H9 (cell line): Measurements from ENCODE around the gene LOXHD1. TPM values are rescaled to one million over a fixed set of nuclear protein-coding genes. Genes with fewer than 3 reads are reported as not detected.

Source experiments
- DNase-seq: peaks from one replicate; pipeline ENCODE4 v3.0.0-alpha.2; 2017
- H2AFZ ChIP-seq: one replicate; pipeline ENCODE4 v1.6.1; 2013; ENCODE audit warnings: mild to moderate bottlenecking, low read length, control low read depth, moderate library complexity
- H2AK5ac ChIP-seq: 2 replicates; pipeline ENCODE4 v1.6.1; 2013; ENCODE audit warnings: low read length, control low read depth, mixed read lengths; ENCODE audit not compliant: insufficient read length
- H2BK120ac ChIP-seq: one replicate; pipeline ENCODE4 v1.6.1; 2013; ENCODE audit warnings: low read depth, mild to moderate bottlenecking, low read length, control low read depth, inconsistent platforms; ENCODE audit not compliant: poor library complexity, severe bottlenecking
- H2BK12ac ChIP-seq: 2 replicates; pipeline ENCODE4 v1.6.1; 2013; ENCODE audit warnings: low read length, control low read depth, mixed read lengths, low read depth; ENCODE audit not compliant: insufficient read length
- H2BK15ac ChIP-seq: 2 replicates; pipeline ENCODE4 v1.6.1; 2013; ENCODE audit warnings: low read depth, low read length, control low read depth
- H2BK20ac ChIP-seq: one replicate; pipeline ENCODE4 v1.6.1; 2013; ENCODE audit warnings: low read depth, mild to moderate bottlenecking, low read length, control low read depth, inconsistent platforms; ENCODE audit not compliant: poor library complexity, severe bottlenecking
- H2BK5ac ChIP-seq: 2 replicates; pipeline ENCODE4 v1.6.1; 2013; ENCODE audit warnings: low read length, control low read depth, mixed read lengths; ENCODE audit not compliant: insufficient read length
- H3K14ac ChIP-seq: 2 replicates; pipeline ENCODE4 v1.6.1; 2013; ENCODE audit warnings: low read length, control low read depth; ENCODE audit not compliant: insufficient read depth
- H3K18ac ChIP-seq: 2 replicates; pipeline ENCODE4 v1.6.1; 2013; ENCODE audit warnings: low read depth, mild to moderate bottlenecking, mixed read lengths, low read length, control low read depth; ENCODE audit not compliant: insufficient read length
- H3K23ac ChIP-seq: 2 replicates; pipeline ENCODE4 v1.6.1; 2013; ENCODE audit warnings: low read length, control low read depth, mixed read lengths, low read depth; ENCODE audit not compliant: insufficient read length
- H3K23me2 ChIP-seq: 2 replicates; pipeline ENCODE4 v1.6.1; 2013; ENCODE audit warnings: low read depth, mild to moderate bottlenecking, mixed read lengths, low read length, control low read depth; ENCODE audit not compliant: insufficient read length, poor library complexity, severe bottlenecking
- H3K27ac ChIP-seq: 2 replicates; pipeline ENCODE4 v1.5.1; 2013; ENCODE audit warnings: low read length, control low read depth, mixed read lengths, low read depth; ENCODE audit not compliant: insufficient read length
- H3K27me3 ChIP-seq: 2 replicates; pipeline ENCODE4 v1.6.1; 2013; ENCODE audit warnings: low read length, control low read depth, inconsistent platforms; ENCODE audit not compliant: insufficient read depth
- H3K4ac ChIP-seq: 2 replicates; pipeline ENCODE4 v1.6.1; 2013; ENCODE audit warnings: low read depth, mild to moderate bottlenecking, control low read depth, inconsistent platforms, low read length, moderate library complexity
- H3K4me1 ChIP-seq: 2 replicates; pipeline ENCODE4 v1.6.1; 2013; ENCODE audit warnings: low read length, control low read depth, inconsistent platforms; ENCODE audit not compliant: insufficient read depth
- H3K4me2 ChIP-seq: 2 replicates; pipeline ENCODE4 v1.6.1; 2013; ENCODE audit warnings: low read length, control low read depth, mixed read lengths; ENCODE audit not compliant: insufficient read length, insufficient read depth
- H3K56ac ChIP-seq: 2 replicates; pipeline ENCODE4 v1.6.1; 2013; ENCODE audit warnings: low read depth, mild to moderate bottlenecking, mixed read lengths, low read length, control low read depth; ENCODE audit not compliant: insufficient read length
- H3K79me1 ChIP-seq: 2 replicates; pipeline ENCODE4 v1.6.1; 2013; ENCODE audit warnings: low read depth, mild to moderate bottlenecking, moderate library complexity, low read length, control low read depth, inconsistent platforms; ENCODE audit not compliant: insufficient read depth, poor library complexity, severe bottlenecking
- H3K79me2 ChIP-seq: 2 replicates; pipeline ENCODE4 v1.6.1; 2013; ENCODE audit warnings: low read length, control low read depth, inconsistent platforms; ENCODE audit not compliant: insufficient read depth
- H3K9ac ChIP-seq: 2 replicates; pipeline ENCODE4 v1.6.1; 2013; ENCODE audit warnings: low read length, control low read depth, mixed read lengths; ENCODE audit not compliant: insufficient read length; ENCODE audit errors: extremely low read depth
- H3K9me3 ChIP-seq: one replicate; pipeline ENCODE4 v1.6.1; 2013; ENCODE audit warnings: low read depth, low read length, inconsistent platforms; ENCODE audit not compliant: control insufficient read depth
- H3T11ph ChIP-seq: one replicate; pipeline ENCODE4 v1.6.1; 2013; ENCODE audit warnings: mild to moderate bottlenecking, low read length, control low read depth, inconsistent platforms
- H4K20me1 ChIP-seq: one replicate; pipeline ENCODE4 v1.6.1; 2013; ENCODE audit not compliant: control insufficient read depth, insufficient read length, insufficient read depth
- H4K5ac ChIP-seq: 2 replicates; pipeline ENCODE4 v1.6.1; 2013; ENCODE audit warnings: low read depth, mild to moderate bottlenecking, mixed read lengths, low read length, control low read depth; ENCODE audit not compliant: insufficient read length
- H4K8ac ChIP-seq: replicated peaks from 2 replicates; pipeline ENCODE4 v1.6.1; 2013; ENCODE audit warnings: low read length, control low read depth, mixed read lengths, low read depth; ENCODE audit not compliant: insufficient read length
- H4K91ac ChIP-seq: 2 replicates; pipeline ENCODE4 v1.6.1; 2013; ENCODE audit warnings: low read depth, mild to moderate bottlenecking, moderate library complexity, mixed read lengths, low read length, control low read depth; ENCODE audit not compliant: insufficient read length
- H3K27ac Mint-ChIP-seq, 3 experiments: 2 replicates in 2 of 3; 3 replicates in 1 of 3; pipeline ENCODE4 v1.8.0; 2020 to 2021; ENCODE audit warnings: mixed read lengths in 3 of 3, mild to moderate bottlenecking in 1 of 3, moderate library complexity in 1 of 3
- H3K27me3 Mint-ChIP-seq: 2 replicates; pipeline ENCODE4 v1.8.0; 2021; ENCODE audit warnings: low read depth, mild to moderate bottlenecking, moderate library complexity, mixed read lengths
- H3K36me3 Mint-ChIP-seq, 3 experiments: 2 replicates in 2 of 3; 3 replicates in 1 of 3; pipeline ENCODE4 v1.8.0; 2020 to 2021; ENCODE audit warnings: low read depth in 3 of 3, mixed read lengths in 3 of 3; ENCODE audit not compliant: insufficient read depth in 1 of 3
- H3K4me1 Mint-ChIP-seq, 2 experiments: 2 replicates each; pipeline ENCODE4 v1.8.0; 2020; ENCODE audit warnings: mixed read lengths in 2 of 2
- H3K4me3 Mint-ChIP-seq, 2 experiments: 2 replicates in 1 of 2; 3 replicates in 1 of 2; pipeline ENCODE4 v1.8.0; 2020 to 2021; ENCODE audit warnings: mild to moderate bottlenecking in 2 of 2, mixed read lengths in 2 of 2, moderate library complexity in 1 of 2
- H3K9me3 Mint-ChIP-seq, 2 experiments: 2 replicates in 1 of 2; 3 replicates in 1 of 2; pipeline ENCODE4 v1.8.0; 2020; ENCODE audit warnings: mild to moderate bottlenecking in 2 of 2, mixed read lengths in 2 of 2, moderate library complexity in 1 of 2
- CTCF ChIP-seq: fragments of 200-600 bp; sonication (generic); conservative IDR thresholded peaks from 3 replicates; pipeline ENCODE4 v1.8.0; 2021; ENCODE audit warnings: antibody characterized with exemption, mild to moderate bottlenecking
- WGBS: extraction: QIAGEN DNeasy Blood & Tissue Kit; methylation state at CpG from one replicate; pipeline ENCODE4 v1.1.7; 2013; ENCODE audit warnings: missing lambda C conversion rate, low lambda C conversion rate, mixed read lengths; ENCODE audit not compliant: insufficient read length; ENCODE audit errors: extremely low coverage; 5-methylcytosine and 5-hydroxymethylcytosine counted together
- total RNA-seq: library from RNA; stranded (reverse); gene quantifications from 2 replicates; pipeline ENCODE4 v1.2.1, GENCODE V29; 2021

The LOXHD1 gene
- total RNA-seq, 1 experiment from 2014 or later: 0.07 TPM

- Mint-ChIP-seq H3K4me1 (peaks cover 0 to 3% of the 10 kb centered on the region in 2 experiments; a peak in 1 of 4 replicates), H3K27me3 (peaks cover 4% of the 10 kb centered on the region), H3K27ac (no peak overlapping the region), H3K4me3 (no peak overlapping the region), H3K36me3 (no peaks in the 10 kb centered on the region), H3K9me3 (no peaks in the 10 kb centered on the region)
- no peak overlapping the region for H2BK120ac ChIP-seq
- H3K4ac ChIP-seq: no peak overlapping the region
- no peaks in the 10 kb centered on the region for H3K27me3 ChIP-seq
- no peaks in the 10 kb centered on the region for H4K20me1 ChIP-seq
- no peak for TF ChIP-seq CTCF
- H2AFZ ChIP-seq: no peak overlapping the region
- H3K9me3 ChIP-seq: no peaks in the 10 kb centered on the region
- H3K27ac ChIP-seq: no peak overlapping the region
- H2BK15ac ChIP-seq: no peak overlapping the region
- no peak overlapping the region for H3K4me2 ChIP-seq
- H3K18ac ChIP-seq: no peak overlapping the region
- no peak overlapping the region for H2BK5ac ChIP-seq
- H3K56ac ChIP-seq: no peak overlapping the region
- H3K79me2 ChIP-seq: no peaks in the 10 kb centered on the region
- H3K23ac ChIP-seq: no peak overlapping the region
- no peak overlapping the region for H4K8ac ChIP-seq
- H2BK20ac ChIP-seq: no peak overlapping the region
- H4K91ac ChIP-seq: no peak overlapping the region
- DNase-seq: no peak
- H3T11ph ChIP-seq: no peak overlapping the region
- no peak overlapping the region for H3K14ac ChIP-seq
- no peak overlapping the region for H3K9ac ChIP-seq
- H2BK12ac ChIP-seq: no peak overlapping the region
- no CpG with 5 or more reads among the region's 3 CpGs for WGBS
- no peaks in the 10 kb centered on the region for H3K4me1 ChIP-seq
- no peak overlapping the region for H2AK5ac ChIP-seq
- no peaks in the 10 kb centered on the region for H3K79me1 ChIP-seq
- no peak overlapping the region for H4K5ac ChIP-seq
- H3K23me2 ChIP-seq: no peaks in the 10 kb centered on the region
These were observed 34.0 kb downstream of the LOXHD1 start for GRCh38 chr18:46622999-46623398.
